Measurements from ENCODE around the gene DNASE1L3. TPM values are rescaled to one million over a fixed set of nuclear protein-coding genes. Genes with fewer than 3 reads are reported as not detected.

The DNASE1L3 gene
- polyA plus RNA-seq, 3 donors: 0.19 TPM; not detected in 2

DNA sequence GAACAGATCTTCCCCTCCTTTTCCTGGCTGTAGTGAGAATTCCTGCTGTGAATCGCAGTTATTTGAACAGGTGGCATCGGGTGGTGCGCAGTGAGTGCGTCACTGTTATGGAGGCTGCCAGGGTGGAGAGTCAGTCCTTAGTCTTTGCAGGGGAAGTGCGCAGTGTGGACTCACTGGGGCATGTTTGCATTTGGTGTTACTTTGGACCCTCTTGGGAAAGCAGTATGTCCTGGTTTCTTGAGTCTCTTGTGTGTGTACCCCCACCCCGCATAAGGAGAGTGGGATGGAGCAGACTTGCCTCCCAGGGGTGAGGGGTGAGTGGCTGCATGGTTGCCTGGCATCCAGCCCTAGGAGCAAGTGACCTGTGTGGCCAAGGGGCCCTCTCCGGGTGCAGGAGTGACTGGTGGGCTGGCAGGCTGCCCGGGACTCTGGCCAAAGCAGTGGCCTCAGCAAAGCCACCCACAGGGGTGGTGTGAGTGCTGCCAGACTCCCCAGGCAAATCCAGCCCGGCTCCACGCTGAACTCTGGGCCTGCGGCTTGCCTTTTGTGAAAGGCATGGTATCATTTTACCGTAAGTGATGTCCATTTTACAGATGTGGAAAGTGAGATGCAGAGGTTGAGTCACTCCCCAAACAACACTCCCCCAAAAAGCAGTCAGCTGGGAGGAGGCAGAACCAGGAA lies 46.4 kb downstream of the DNASE1L3 start:
- Histone ChIP-seq H3K4me3 (replicated peaks in 1 of 3; ENCODE audit: low read depth in 2 of 3, low read length in 3 of 3) (no peak overlapping the region), H2AFZ (ENCODE audit: insufficient read depth, low read depth, low read length, poor library complexity, severe bottlenecking) (no peak overlapping the region), H3K27me3 (ENCODE audit: control insufficient read depth in 2 of 2, insufficient read depth in 2 of 2, low read length in 2 of 2) (no peaks in the 10 kb centered on the region), H4K20me1 (ENCODE audit: insufficient read depth, low read length) (no peaks in the 10 kb centered on the region), H3K9ac (ENCODE audit: insufficient read depth, low read length, poor library complexity, severe bottlenecking) (no peak overlapping the region), H3K9me3 (replicated peaks in 1 of 2; ENCODE audit: control insufficient read depth in 1 of 2, insufficient read depth in 1 of 2, low read length in 2 of 2) (no peaks in the 10 kb centered on the region), H3K36me3 (replicated peaks in 1 of 2; ENCODE audit: control insufficient read depth in 1 of 2, insufficient read depth in 2 of 2, low read length in 2 of 2) (peaks cover 21 to 58% of the 10 kb centered on the region in 2 donors), H3K4me2 (replicated peaks; ENCODE audit: extremely low read depth, low read length, poor library complexity, severe bottlenecking) (no peak overlapping the region), H3K27ac (ENCODE audit: low read depth in 1 of 2, low read length in 2 of 2) (no peak overlapping the region), H3K4me1 (ENCODE audit: control insufficient read depth in 1 of 2, insufficient read depth in 2 of 2, low read length in 2 of 2) (peaks cover 8 to 9% of the 10 kb centered on the region in 2 donors), H3K79me2 (ENCODE audit: insufficient read depth, low read length) (no peaks in the 10 kb centered on the region)
- TF ChIP-seq, protein P1, sequence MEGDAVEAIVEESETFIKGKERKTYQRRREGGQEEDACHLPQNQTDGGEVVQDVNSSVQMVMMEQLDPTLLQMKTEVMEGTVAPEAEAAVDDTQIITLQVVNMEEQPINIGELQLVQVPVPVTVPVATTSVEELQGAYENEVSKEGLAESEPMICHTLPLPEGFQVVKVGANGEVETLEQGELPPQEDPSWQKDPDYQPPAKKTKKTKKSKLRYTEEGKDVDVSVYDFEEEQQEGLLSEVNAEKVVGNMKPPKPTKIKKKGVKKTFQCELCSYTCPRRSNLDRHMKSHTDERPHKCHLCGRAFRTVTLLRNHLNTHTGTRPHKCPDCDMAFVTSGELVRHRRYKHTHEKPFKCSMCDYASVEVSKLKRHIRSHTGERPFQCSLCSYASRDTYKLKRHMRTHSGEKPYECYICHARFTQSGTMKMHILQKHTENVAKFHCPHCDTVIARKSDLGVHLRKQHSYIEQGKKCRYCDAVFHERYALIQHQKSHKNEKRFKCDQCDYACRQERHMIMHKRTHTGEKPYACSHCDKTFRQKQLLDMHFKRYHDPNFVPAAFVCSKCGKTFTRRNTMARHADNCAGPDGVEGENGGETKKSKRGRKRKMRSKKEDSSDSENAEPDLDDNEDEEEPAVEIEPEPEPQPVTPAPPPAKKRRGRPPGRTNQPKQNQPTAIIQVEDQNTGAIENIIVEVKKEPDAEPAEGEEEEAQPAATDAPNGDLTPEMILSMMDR (IDR thresholded peaks at IDR 0.05): no peak
- peaks cover 15% of the 10 kb centered on the region for H3K4me1 Mint-ChIP-seq
- H3K9me3 Mint-ChIP-seq: peaks cover 0 to 4% (median 0%) of the 10 kb centered on the region in 7 donors
- H3K27me3 Mint-ChIP-seq (ENCODE audit: low read depth in 3 of 3): peaks cover 0 to 1% (median 0%) of the 10 kb centered on the region in 3 donors
- peaks cover 70 to 75% of the 10 kb centered on the region in 2 donors for H3K36me3 Mint-ChIP-seq
- H3K27ac Mint-ChIP-seq: peak overlapping the region in 3 of 7 donors; percentile 15 to 67 (median 42)
- WGBS (ENCODE audit: insufficient coverage): 99% methylated on average over 8 of the region's 12 CpGs
- no peak overlapping the region for H3K4me3 Mint-ChIP-seq
- intact Hi-C loops (cut with micrococcal nuclease): loop anchor here in 1 of 2 donors (10.0 kb wide), 1 partner anchor 150 kb away; no protein-coding TSS in a partner anchor
- no peak for DNase-seq

DNA sequence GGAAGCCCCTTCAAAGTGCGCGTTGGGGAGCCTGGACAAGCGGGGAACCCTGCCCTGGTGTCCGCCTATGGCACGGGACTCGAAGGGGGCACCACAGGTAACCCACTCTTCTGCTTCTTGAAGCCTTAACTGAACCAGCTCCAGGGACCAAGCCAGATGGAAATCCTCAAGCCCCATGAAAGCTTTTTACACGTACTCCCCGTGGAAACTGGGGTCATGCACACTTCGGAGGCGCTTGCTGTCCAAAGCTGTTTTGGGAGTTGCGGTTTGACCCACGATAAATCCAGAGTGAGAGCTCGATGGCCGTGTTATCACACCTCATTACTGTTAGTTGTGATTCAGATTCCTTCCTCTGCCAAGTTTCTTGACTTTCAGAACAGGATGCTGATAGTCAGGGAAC lies 47.5 kb downstream of the DNASE1L3 start:
- peaks cover 15% of the 10 kb centered on the region for H3K4me1 Mint-ChIP-seq
- Histone ChIP-seq H4K20me1 (ENCODE audit: insufficient read depth, low read length) (no peaks in the 10 kb centered on the region), H3K4me1 (ENCODE audit: control insufficient read depth in 1 of 2, insufficient read depth in 2 of 2, low read length in 2 of 2) (peaks cover 8 to 9% of the 10 kb centered on the region in 2 donors), H3K36me3 (replicated peaks in 1 of 2; ENCODE audit: control insufficient read depth in 1 of 2, insufficient read depth in 2 of 2, low read length in 2 of 2) (peaks cover 19 to 59% of the 10 kb centered on the region in 2 donors), H2AFZ (ENCODE audit: insufficient read depth, low read depth, low read length, poor library complexity, severe bottlenecking) (no peak overlapping the region), H3K27ac (ENCODE audit: low read depth in 1 of 2, low read length in 2 of 2) (no peak overlapping the region), H3K9ac (ENCODE audit: insufficient read depth, low read length, poor library complexity, severe bottlenecking) (no peak overlapping the region), H3K4me3 (replicated peaks in 1 of 3; ENCODE audit: low read depth in 2 of 3, low read length in 3 of 3) (no peak overlapping the region), H3K79me2 (ENCODE audit: insufficient read depth, low read length) (no peaks in the 10 kb centered on the region), H3K27me3 (ENCODE audit: control insufficient read depth in 2 of 2, insufficient read depth in 2 of 2, low read length in 2 of 2) (no peaks in the 10 kb centered on the region), H3K9me3 (replicated peaks in 1 of 2; ENCODE audit: control insufficient read depth in 1 of 2, insufficient read depth in 1 of 2, low read length in 2 of 2) (no peaks in the 10 kb centered on the region), H3K4me2 (replicated peaks; ENCODE audit: extremely low read depth, low read length, poor library complexity, severe bottlenecking) (no peak overlapping the region)
- peaks cover 68 to 69% of the 10 kb centered on the region in 2 donors for H3K36me3 Mint-ChIP-seq
- no peak overlapping the region for H3K27ac Mint-ChIP-seq
- intact Hi-C loops (cut with micrococcal nuclease): loop anchor here in 1 of 2 donors (10.0 kb wide), 1 partner anchor 148 kb away; no protein-coding TSS in a partner anchor
- TF ChIP-seq, protein P1 (IDR thresholded peaks at IDR 0.05): no peak
- H3K9me3 Mint-ChIP-seq: peaks cover 0 to 4% (median 0%) of the 10 kb centered on the region in 7 donors
- peaks cover 0 to 1% (median 0%) of the 10 kb centered on the region in 3 donors for H3K27me3 Mint-ChIP-seq (ENCODE audit: low read depth in 3 of 3)
- no peak for DNase-seq
- no peak overlapping the region for H3K4me3 Mint-ChIP-seq
- 97% methylated on average over 14 of the region's 14 CpGs for whole genome bisulfite sequencing (ENCODE audit: insufficient coverage)

Measured in CD14-positive monocyte (primary cell).